SK-N-SH (cell line): ENCODE data around the gene ABHD12. TPM values are rescaled to one million over a fixed set of nuclear protein-coding genes. Genes with fewer than 3 reads are reported as not detected.
A peak's percentile ranks its signal among the peaks of the same experiment; 100 is the strongest.

ENCODE experiments used
- CTCF ChIA-PET: fragments of 300-600, 350-600 bp; formaldehyde crosslinking; extraction: SDS; loops from one replicate; lab custom pipeline; 2021; lab: Yijun Ruan, JAX
- POLR2A ChIA-PET: fragments of 350-600 bp; sonication (Branson Sonifier 250); formaldehyde crosslinking; extraction: SDS; loops from one replicate; lab custom pipeline; 2020; ENCODE audit warnings: antibody characterized with exemption, inconsistent platforms; lab: Yijun Ruan, JAX
- DNase-seq: peaks from one replicate; pipeline ENCODE4 v3.0.0; 2012
- H2AFZ ChIP-seq: fragments of 200-600 bp; sonication (generic); 2 replicates; pipeline ENCODE4 v1.8.1; 2016; ENCODE audit warnings: antibody characterized with exemption, mild to moderate bottlenecking, low read depth
- H3F3A ChIP-seq: fragments of 200-600 bp; sonication (generic); replicated peaks from 2 replicates; pipeline ENCODE3; 2016; ENCODE audit warnings: antibody characterized with exemption, mild to moderate bottlenecking; ENCODE audit not compliant: insufficient read depth
- H3K27ac ChIP-seq, 2 experiments: fragments of 200-500 bp in 1 of 2; fragments of 200-600 bp in 1 of 2; sonication (Bioruptor generic) in 1 of 2; sonication (generic), shearing (Covaris generic) in 1 of 2; 2 replicates each; pipeline versions ENCODE4 v1.5.1 to v1.6.1; 2014 to 2016; ENCODE audit warnings: low read depth in 2 of 2, inconsistent platforms in 1 of 2, low read length in 1 of 2, mild to moderate bottlenecking in 1 of 2, mixed read lengths in 1 of 2
- H3K27me3 ChIP-seq: fragments of 200-600 bp; sonication (generic), shearing (Covaris generic); 2 replicates; pipeline ENCODE4 v1.6.1; 2016; ENCODE audit warnings: mixed run types; ENCODE audit not compliant: insufficient read depth
- H3K36me3 ChIP-seq, 2 experiments: fragments of 200-500 bp in 1 of 2; fragments of 200-600 bp in 1 of 2; sonication (Bioruptor generic) in 1 of 2; sonication (generic) in 1 of 2; replicated peaks in 1 of 2; 2 replicates each; pipeline versions ENCODE3 to v1.5.1; 2014 to 2016; ENCODE audit warnings: low read length in 1 of 2, mild to moderate bottlenecking in 1 of 2; ENCODE audit not compliant: insufficient read depth in 2 of 2, control insufficient read depth in 1 of 2
- H3K4me1 ChIP-seq, 2 experiments: fragments of 200-500 bp in 1 of 2; fragments of 200-600 bp in 1 of 2; sonication (Bioruptor generic) in 1 of 2; sonication (generic), shearing (Covaris generic) in 1 of 2; 2 replicates each; pipeline versions ENCODE4 v1.5.1 to v1.6.1; 2014 to 2016; ENCODE audit warnings: low read depth in 1 of 2, low read length in 1 of 2, mixed run types in 1 of 2; ENCODE audit not compliant: insufficient read depth in 2 of 2, control insufficient read depth in 1 of 2
- H3K4me2 ChIP-seq: fragments of 200-600 bp; sonication (generic), shearing (Covaris generic); 2 replicates; pipeline ENCODE4 v1.6.1; 2017; ENCODE audit warnings: mixed run types
- H3K4me3 ChIP-seq, 2 experiments: fragments of 200-500 bp in 1 of 2; fragments of 200-600 bp in 1 of 2; sonication (Bioruptor generic) in 1 of 2; sonication (generic), shearing (Covaris generic) in 1 of 2; 2 replicates each; pipeline versions ENCODE4 v1.5.1 to v1.8.1; 2014 to 2016; ENCODE audit warnings: low read depth in 2 of 2, inconsistent platforms in 1 of 2, low read length in 1 of 2, mild to moderate bottlenecking in 1 of 2, mixed read lengths in 1 of 2, moderate library complexity in 1 of 2
- H3K79me2 ChIP-seq: fragments of 200-600 bp; sonication (generic); 2 replicates; pipeline ENCODE4 v1.8.1; 2017; ENCODE audit warnings: mild to moderate bottlenecking; ENCODE audit not compliant: insufficient read depth
- H3K9ac ChIP-seq: fragments of 200-600 bp; sonication (generic); 2 replicates; pipeline ENCODE4 v1.6.1; 2017; ENCODE audit warnings: mixed run types
- H3K9me2 ChIP-seq: fragments of 200-600 bp; sonication (generic); 2 replicates; pipeline ENCODE4 v1.6.1; 2017; ENCODE audit warnings: mixed run types
- H3K9me3 ChIP-seq: fragments of 200-600 bp; sonication (generic); 2 replicates; pipeline ENCODE4 v1.6.1; 2017; ENCODE audit warnings: mixed run types, mild to moderate bottlenecking, moderate library complexity
- H4K20me1 ChIP-seq: fragments of 200-600 bp; sonication (generic); 2 replicates; pipeline ENCODE4 v1.6.1; 2017; ENCODE audit warnings: mild to moderate bottlenecking, mixed run types; ENCODE audit not compliant: insufficient read depth
- CHD2 ChIP-seq: fragments of 150-350 bp; IDR thresholded peaks from 2 replicates; pipeline ENCODE4 v1.6.1; 2018; ENCODE audit warnings: low read length; ENCODE audit not compliant: partially characterized antibody
- ELF1 ChIP-seq: IDR thresholded peaks from 2 replicates; pipeline ENCODE4 v1.4.0; 2012
- EP300 ChIP-seq, 2 experiments: IDR thresholded peaks; 2 replicates each; pipeline versions ENCODE4 v1.4.0 to v1.6.1; 2012; ENCODE audit warnings: borderline replicate concordance in 1 of 2, low read depth in 1 of 2, low read length in 1 of 2
- EZH2phosphoT487 ChIP-seq: fragments of 200-600 bp; sonication (generic); IDR thresholded peaks from 2 replicates; pipeline ENCODE4 v1.6.1; 2017; ENCODE audit warnings: low read depth, mixed run types, mild to moderate bottlenecking, antibody characterized with exemption, moderate library complexity, borderline replicate concordance
- GABPA ChIP-seq: IDR thresholded peaks from 2 replicates; pipeline ENCODE4 v1.4.0; 2012; ENCODE audit warnings: low read depth, mild to moderate bottlenecking
- GATA2 ChIP-seq: sonication (generic); formaldehyde crosslinking; IDR thresholded peaks from 2 replicates; pipeline ENCODE4 v1.5.0; 2020; ENCODE audit warnings: mild to moderate bottlenecking, missing genetic modification reagents
- NFIC ChIP-seq: IDR thresholded peaks from 2 replicates; pipeline ENCODE4 v1.4.0; 2012; ENCODE audit warnings: borderline replicate concordance
- NRF1 ChIP-seq: IDR thresholded peaks from 2 replicates; pipeline ENCODE4 v1.6.1; 2012; ENCODE audit warnings: low read depth, mild to moderate bottlenecking, low read length
- RAD21 ChIP-seq: IDR thresholded peaks from 2 replicates; pipeline ENCODE4 v1.6.1; 2012; ENCODE audit warnings: mild to moderate bottlenecking, low read length
- SMC3 ChIP-seq: IDR thresholded peaks from 2 replicates; pipeline ENCODE4 v1.6.1; 2012; ENCODE audit warnings: low read depth, low read length, improper control_type of control experiment
- WGBS: methylation state at CpG from one replicate; pipeline ENCODE4 v1.1.6; 2017; ENCODE audit warnings: low lambda C conversion rate; 5-methylcytosine and 5-hydroxymethylcytosine counted together
- polyA plus RNA-seq, 3 experiments: library from polyadenylated mRNA; depleted of rRNA; stranded (reverse); fragments of >200 nt; gene quantifications; 2 replicates each; pipeline ENCODE4 v1.2.3, GENCODE V29; 2012
- TF ChIP-seq, protein P1 (sequence below): fragments of 200-600 bp; sonication (generic); IDR thresholded peaks from 2 replicates; pipeline ENCODE4 v1.6.1; 2017; ENCODE audit warnings: antibody characterized with exemption, mild to moderate bottlenecking, moderate library complexity
- TF ChIP-seq, protein P2 (sequence below): IDR thresholded peaks from 2 replicates; pipeline ENCODE4 v1.4.0; 2012; ENCODE audit warnings: low read depth, borderline replicate concordance
- TF ChIP-seq, protein P3 (sequence below): IDR thresholded peaks from 2 replicates; pipeline ENCODE4; 2012
- TF ChIP-seq, protein P4 (sequence below): IDR thresholded peaks from 2 replicates; pipeline ENCODE4 v1.4.0; 2012; ENCODE audit warnings: low read depth, borderline replicate concordance
- TF ChIP-seq, protein P5 (sequence below): fragments of 150-350 bp; IDR thresholded peaks from 2 replicates; pipeline ENCODE4 v1.6.1; 2017; ENCODE audit warnings: antibody characterized with exemption, low read length, low read depth, borderline replicate concordance

The ABHD12 gene
- polyA plus RNA-seq, 1 of the 3 experiments (the other 2 are of a cell fraction) = 33.5 TPM

DNA sequence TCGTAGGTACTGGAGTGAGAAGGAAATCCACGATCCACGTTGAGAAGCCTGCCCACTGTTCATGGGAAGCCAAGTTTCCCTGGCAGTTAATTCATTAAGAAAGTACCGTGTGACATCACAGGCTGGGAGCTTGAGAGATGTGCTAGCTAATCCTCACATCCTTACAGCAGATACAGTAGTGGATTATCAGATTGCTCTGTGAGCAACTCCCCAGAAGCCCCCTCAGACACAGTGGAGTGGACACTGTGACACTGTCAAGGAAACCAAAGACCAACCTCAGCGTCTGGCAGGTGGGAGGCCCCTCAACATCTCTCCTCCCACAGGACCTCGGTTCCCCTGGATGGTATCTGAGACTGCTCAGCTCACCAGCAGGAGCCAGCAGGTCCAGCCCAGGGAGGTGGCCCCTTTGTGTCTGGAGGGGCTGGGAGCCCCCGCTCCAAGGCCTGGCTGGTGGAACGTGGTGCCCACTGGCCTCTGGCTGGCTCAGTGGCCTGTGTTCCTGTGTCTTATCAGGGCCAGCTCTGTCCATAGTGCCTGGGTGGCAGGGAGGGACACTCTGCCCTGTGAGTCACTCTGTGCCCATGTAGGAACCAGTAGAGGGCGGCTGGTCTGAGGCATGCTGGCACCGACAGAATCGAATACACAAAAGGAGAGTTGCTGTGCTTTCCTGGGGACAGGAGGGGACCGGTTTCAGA, 135.5 kb downstream of the ABHD12 start:
- Histone ChIP-seq H3K27ac (peak overlapping the region in 1 of 2 experiments; percentile 69; a peak in 2 of 4 replicates), H3F3A (no peaks in the 10 kb centered on the region), H3K4me3 (no peak overlapping the region), H3K4me2 (no peak overlapping the region), H2AFZ (no peak overlapping the region), H3K9ac (no peak overlapping the region; the same call in 1 of the 2 replicates), H3K9me3 (no peaks in the 10 kb centered on the region), H3K27me3 (no peaks in the 10 kb centered on the region), H3K4me1 (peaks cover 9 to 54% of the 10 kb centered on the region in 2 experiments), H3K9me2 (no peaks in the 10 kb centered on the region), H4K20me1 (peaks cover 90% of the 10 kb centered on the region), H3K79me2 (peaks cover 97% of the 10 kb centered on the region), H3K36me3 (peaks cover 15 to 22% of the 10 kb centered on the region in 2 experiments)
- CTCF ChIA-PET = interaction anchor here (1.0 to 2.9 kb wide), 10 partner anchors 17 to 262 kb away, joined by 3 to 16 read pairs (median 4); partner anchors contain the start of gene ENTPD6
- 62% methylated on average over 7 of the region's 12 CpGs for WGBS
- POLR2A ChIA-PET = interaction anchor here (1.7 kb wide), 1 partner anchor 152 kb away, joined by 5 read pairs; the partner anchor contains the start of gene GINS1
- DNase-seq = peak; percentile 68
- no peak for TF ChIP-seq EP300 (IDR thresholded peaks at IDR 0.05; ENCODE audit: borderline replicate concordance in 1 of 2, low read depth in 1 of 2, low read length in 1 of 2)
- TF ChIP-seq GATA2 (CRISPR knock-in tag) = 0 out of 2 replicates have a peak, but pooled peaks have one; percentile 8
- peak; percentile 42 for TF ChIP-seq RAD21
- TF ChIP-seq, protein P1, sequence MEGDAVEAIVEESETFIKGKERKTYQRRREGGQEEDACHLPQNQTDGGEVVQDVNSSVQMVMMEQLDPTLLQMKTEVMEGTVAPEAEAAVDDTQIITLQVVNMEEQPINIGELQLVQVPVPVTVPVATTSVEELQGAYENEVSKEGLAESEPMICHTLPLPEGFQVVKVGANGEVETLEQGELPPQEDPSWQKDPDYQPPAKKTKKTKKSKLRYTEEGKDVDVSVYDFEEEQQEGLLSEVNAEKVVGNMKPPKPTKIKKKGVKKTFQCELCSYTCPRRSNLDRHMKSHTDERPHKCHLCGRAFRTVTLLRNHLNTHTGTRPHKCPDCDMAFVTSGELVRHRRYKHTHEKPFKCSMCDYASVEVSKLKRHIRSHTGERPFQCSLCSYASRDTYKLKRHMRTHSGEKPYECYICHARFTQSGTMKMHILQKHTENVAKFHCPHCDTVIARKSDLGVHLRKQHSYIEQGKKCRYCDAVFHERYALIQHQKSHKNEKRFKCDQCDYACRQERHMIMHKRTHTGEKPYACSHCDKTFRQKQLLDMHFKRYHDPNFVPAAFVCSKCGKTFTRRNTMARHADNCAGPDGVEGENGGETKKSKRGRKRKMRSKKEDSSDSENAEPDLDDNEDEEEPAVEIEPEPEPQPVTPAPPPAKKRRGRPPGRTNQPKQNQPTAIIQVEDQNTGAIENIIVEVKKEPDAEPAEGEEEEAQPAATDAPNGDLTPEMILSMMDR = no peak; the same call in 1 of the 2 replicates
- TF ChIP-seq EZH2phosphoT487 = no peak
- TF ChIP-seq, protein P2, sequence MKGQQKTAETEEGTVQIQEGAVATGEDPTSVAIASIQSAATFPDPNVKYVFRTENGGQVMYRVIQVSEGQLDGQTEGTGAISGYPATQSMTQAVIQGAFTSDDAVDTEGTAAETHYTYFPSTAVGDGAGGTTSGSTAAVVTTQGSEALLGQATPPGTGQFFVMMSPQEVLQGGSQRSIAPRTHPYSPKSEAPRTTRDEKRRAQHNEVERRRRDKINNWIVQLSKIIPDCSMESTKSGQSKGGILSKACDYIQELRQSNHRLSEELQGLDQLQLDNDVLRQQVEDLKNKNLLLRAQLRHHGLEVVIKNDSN = no peak
- TF ChIP-seq SMC3 = peak; percentile 15; the same call in 1 of the 2 replicates
- no peak for TF ChIP-seq GABPA
- TF ChIP-seq, protein P3, sequence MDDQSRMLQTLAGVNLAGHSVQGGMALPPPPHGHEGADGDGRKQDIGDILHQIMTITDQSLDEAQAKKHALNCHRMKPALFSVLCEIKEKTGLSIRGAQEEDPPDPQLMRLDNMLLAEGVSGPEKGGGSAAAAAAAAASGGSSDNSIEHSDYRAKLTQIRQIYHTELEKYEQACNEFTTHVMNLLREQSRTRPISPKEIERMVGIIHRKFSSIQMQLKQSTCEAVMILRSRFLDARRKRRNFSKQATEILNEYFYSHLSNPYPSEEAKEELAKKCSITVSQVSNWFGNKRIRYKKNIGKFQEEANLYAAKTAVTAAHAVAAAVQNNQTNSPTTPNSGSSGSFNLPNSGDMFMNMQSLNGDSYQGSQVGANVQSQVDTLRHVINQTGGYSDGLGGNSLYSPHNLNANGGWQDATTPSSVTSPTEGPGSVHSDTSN = no peak

DNA sequence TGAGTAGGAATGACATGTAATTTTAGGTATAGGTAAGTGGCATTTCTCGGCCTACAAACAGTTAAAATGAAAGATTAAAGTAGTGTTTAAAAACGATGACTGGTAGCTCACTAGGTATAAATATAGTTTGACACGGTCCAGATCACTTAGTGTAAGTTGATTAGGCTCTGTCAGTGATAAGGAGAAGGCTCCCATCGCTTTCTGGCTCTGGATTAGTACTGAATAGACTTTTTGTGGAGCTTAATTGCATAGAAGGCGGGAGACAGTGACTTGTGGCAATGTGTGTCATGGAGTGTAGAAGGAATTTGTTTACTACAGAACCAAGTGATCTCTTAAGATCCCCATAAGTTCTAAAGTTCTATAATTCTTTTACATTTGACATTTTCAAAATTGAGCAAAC, 136.1 kb downstream of the ABHD12 start:
- peak overlapping the region in 1 of 2 experiments; percentile 69; a peak in 2 of 4 replicates for H3K27ac ChIP-seq
- H2AFZ ChIP-seq = no peak overlapping the region
- H3K4me3 ChIP-seq = no peak overlapping the region; a peak in 1 of 4 replicates
- no peaks in the 10 kb centered on the region for H3K27me3 ChIP-seq
- H3K4me2 ChIP-seq = no peak overlapping the region
- H3K9me3 ChIP-seq = no peaks in the 10 kb centered on the region
- ChIA-PET POLR2A (interaction anchor here (1.4 to 1.7 kb wide), 2 partner anchors 26 to 153 kb away, joined by 5 to 6 read pairs; partner anchors contain the start of gene GINS1), CTCF (interaction anchor here (1.0 to 2.9 kb wide), 7 partner anchors 17 to 261 kb away, joined by 3 to 16 read pairs (median 4); partner anchors contain the start of gene ENTPD6)
- H3K79me2 ChIP-seq = peaks cover 97% of the 10 kb centered on the region
- peaks cover 11 to 17% of the 10 kb centered on the region in 2 experiments for H3K36me3 ChIP-seq
- peak; percentile 73 for DNase-seq
- peaks cover 95% of the 10 kb centered on the region for H4K20me1 ChIP-seq
- H3K9ac ChIP-seq = no peak overlapping the region
- H3F3A ChIP-seq = no peaks in the 10 kb centered on the region
- WGBS = 53% methylated on average over 5 of the region's 5 CpGs
- no peaks in the 10 kb centered on the region for H3K9me2 ChIP-seq
- H3K4me1 ChIP-seq = peaks cover 11 to 58% of the 10 kb centered on the region in 2 experiments
- TF ChIP-seq, protein P4, sequence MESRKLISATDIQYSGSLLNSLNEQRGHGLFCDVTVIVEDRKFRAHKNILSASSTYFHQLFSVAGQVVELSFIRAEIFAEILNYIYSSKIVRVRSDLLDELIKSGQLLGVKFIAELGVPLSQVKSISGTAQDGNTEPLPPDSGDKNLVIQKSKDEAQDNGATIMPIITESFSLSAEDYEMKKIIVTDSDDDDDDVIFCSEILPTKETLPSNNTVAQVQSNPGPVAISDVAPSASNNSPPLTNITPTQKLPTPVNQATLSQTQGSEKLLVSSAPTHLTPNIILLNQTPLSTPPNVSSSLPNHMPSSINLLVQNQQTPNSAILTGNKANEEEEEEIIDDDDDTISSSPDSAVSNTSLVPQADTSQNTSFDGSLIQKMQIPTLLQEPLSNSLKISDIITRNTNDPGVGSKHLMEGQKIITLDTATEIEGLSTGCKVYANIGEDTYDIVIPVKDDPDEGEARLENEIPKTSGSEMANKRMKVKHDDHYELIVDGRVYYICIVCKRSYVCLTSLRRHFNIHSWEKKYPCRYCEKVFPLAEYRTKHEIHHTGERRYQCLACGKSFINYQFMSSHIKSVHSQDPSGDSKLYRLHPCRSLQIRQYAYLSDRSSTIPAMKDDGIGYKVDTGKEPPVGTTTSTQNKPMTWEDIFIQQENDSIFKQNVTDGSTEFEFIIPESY = no peak
- TF ChIP-seq, protein P5, sequence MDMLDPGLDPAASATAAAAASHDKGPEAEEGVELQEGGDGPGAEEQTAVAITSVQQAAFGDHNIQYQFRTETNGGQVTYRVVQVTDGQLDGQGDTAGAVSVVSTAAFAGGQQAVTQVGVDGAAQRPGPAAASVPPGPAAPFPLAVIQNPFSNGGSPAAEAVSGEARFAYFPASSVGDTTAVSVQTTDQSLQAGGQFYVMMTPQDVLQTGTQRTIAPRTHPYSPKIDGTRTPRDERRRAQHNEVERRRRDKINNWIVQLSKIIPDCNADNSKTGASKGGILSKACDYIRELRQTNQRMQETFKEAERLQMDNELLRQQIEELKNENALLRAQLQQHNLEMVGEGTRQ = no peak
- TF ChIP-seq CHD2 = peak; percentile 65
- TF ChIP-seq NRF1 = no peak
- TF ChIP-seq ELF1 = no peak
- TF ChIP-seq, protein P3 = no peak
- TF ChIP-seq, protein P2 = no peak
- no peak for TF ChIP-seq NFIC
